Esophagus (tissue), 2 donors: ENCODE data around the gene SHQ1. TPM values are rescaled to one million over a fixed set of nuclear protein-coding genes. Genes with fewer than 3 reads are reported as not detected.
"Not testable (repeated sequence)": the region's sequence is repeated elsewhere in the genome, so short reads cannot be mapped to it uniquely, and the experiment has no call there.

ENCODE experiments used
- H3K27ac ChIP-seq, 2 donors: one replicate each; pipeline ENCODE4 v1.5.1; 2013; ENCODE audit warnings: low read depth in 2 of 2, mild to moderate bottlenecking in 2 of 2, inconsistent platforms in 1 of 2, low read length in 1 of 2, moderate library complexity in 1 of 2
- H3K27me3 ChIP-seq, 2 donors: one replicate each; pipeline ENCODE4 v1.6.1; 2013; ENCODE audit warnings: low read length in 2 of 2, control low read depth in 1 of 2, mild to moderate bottlenecking in 1 of 2; ENCODE audit not compliant: insufficient read depth in 2 of 2, control insufficient read depth in 1 of 2
- H3K36me3 ChIP-seq, 2 donors: one replicate each; pipeline ENCODE4 v1.6.1; 2013; ENCODE audit warnings: low read length in 1 of 2; ENCODE audit not compliant: control insufficient read depth in 2 of 2, insufficient read depth in 2 of 2
- H3K4me1 ChIP-seq, 2 donors: one replicate each; pipeline ENCODE4 v1.6.1; 2013; ENCODE audit warnings: low read length in 1 of 2; ENCODE audit not compliant: control insufficient read depth in 2 of 2, insufficient read depth in 2 of 2
- H3K4me3 ChIP-seq, 2 donors: one replicate each; pipeline ENCODE4 v1.5.1; 2013; ENCODE audit warnings: low read length in 2 of 2, mild to moderate bottlenecking in 2 of 2, low read depth in 1 of 2, moderate library complexity in 1 of 2
- H3K9me3 ChIP-seq, 2 donors: one replicate each; pipeline ENCODE4 v1.6.1; 2013; ENCODE audit warnings: mild to moderate bottlenecking in 2 of 2, low read depth in 1 of 2, low read length in 1 of 2, moderate library complexity in 1 of 2; ENCODE audit not compliant: control insufficient read depth in 2 of 2, insufficient read depth in 1 of 2
- WGBS, 2 donors: extraction: QIAGEN DNeasy Blood & Tissue Kit; methylation state at CpG; one replicate each; pipeline ENCODE4 v1.1.7; 2013; 5-methylcytosine and 5-hydroxymethylcytosine counted together
- polyA plus RNA-seq, 2 donors: library from polyadenylated mRNA; stranded (reverse); fragments of 200-250 nt; gene quantifications; one replicate each; pipeline ENCODE4 v1.2.3, GENCODE V29; 2013
- donor health status: healthy with polysubstance abuse.
- donor health status: Bipolar disorder and iron deficiency.

SHQ1 gene
- polyA plus RNA-seq, 2 donors, result 5.5 to 6.9 TPM

DNA sequence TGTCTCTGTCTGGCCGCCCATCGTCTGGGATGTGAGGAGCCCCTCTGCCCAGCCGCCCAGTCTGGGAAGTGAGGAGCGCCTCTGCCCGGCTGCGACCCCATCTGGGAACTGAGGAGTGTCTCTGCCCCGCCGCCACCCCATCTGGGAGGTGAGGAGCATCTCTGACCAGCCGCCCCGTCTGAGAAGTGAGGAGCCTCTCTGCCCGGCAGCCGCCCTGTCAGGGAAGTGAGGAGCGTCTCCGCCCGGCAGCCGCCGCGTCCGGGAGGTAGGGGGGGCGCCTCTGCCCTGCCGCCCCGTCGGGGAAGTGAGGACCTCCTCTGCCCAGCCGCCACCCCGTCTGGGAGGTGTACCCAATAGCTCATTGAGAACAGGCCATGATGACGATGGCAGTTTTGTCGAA lies 60.0 kb downstream of the SHQ1 start:
- H3K4me3 ChIP-seq, H3K4me1 ChIP-seq: not testable (repeated sequence)
- 98% methylated on average over 24 to 27 of the region's 27 CpGs for WGBS, 2 donors

DNA sequence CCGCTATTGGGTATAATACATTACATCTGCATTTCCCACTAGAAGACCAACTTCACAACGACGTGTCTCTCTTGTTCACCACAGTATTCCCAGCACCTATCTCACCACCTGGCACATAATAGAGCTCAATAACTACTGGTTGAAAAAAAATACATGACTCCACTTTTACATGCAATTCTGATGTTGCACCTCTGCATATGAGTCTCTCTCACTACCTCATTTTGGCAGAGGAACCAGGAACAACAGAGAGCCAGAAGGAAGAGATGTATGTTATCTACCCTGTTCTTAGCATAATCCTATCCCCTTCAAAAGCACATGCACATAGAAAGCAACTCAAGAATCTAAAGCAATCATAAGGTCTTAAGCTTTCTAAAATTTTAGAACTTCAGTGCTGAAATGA lies 61.6 kb downstream of the SHQ1 start:
- Histone ChIP-seq H3K27me3 (no peaks in the 10 kb centered on the region), H3K9me3 (no peaks in the 10 kb centered on the region)
- WGBS, 2 donors, result 96 to 99% methylated on average over 3 of the region's 3 CpGs

More for the DNA sequence above, 60.0 kb downstream of the SHQ1 start:
- H3K36me3 ChIP-seq, H3K9me3 ChIP-seq, H3K27me3 ChIP-seq, H3K27ac ChIP-seq: not testable (repeated sequence)

DNA sequence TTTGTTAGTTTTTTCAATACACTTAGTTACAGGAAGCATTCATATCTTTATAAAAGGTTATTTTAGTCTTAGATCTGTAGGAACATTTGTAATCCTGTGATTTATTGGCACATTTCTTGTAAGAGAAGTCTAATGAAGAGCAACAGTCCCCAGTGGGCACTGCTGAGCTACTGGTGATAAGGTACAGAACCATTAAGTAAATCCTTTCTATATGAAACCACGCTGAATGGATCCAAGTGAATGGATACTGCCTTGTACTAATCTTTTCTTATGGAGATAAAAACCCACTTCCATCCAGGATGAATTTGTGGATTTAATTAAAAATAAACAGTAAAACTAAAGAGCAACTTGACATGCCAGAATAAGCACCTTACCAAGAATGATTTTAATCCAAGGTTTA lies 64.0 kb downstream of the SHQ1 start:
- H3K9me3 ChIP-seq, result no peaks in the 10 kb centered on the region
- H3K27ac ChIP-seq, result no peak overlapping the region
- no peak overlapping the region for H3K4me3 ChIP-seq
- 97 to 98% methylated on average over 1 of the region's 1 CpG for WGBS, 2 donors
- H3K27me3 ChIP-seq, result no peaks in the 10 kb centered on the region
- no peaks in the 10 kb centered on the region for H3K4me1 ChIP-seq
- peaks cover 0 to 6% of the 10 kb centered on the region in 2 donors for H3K36me3 ChIP-seq

More for the DNA sequence above, 61.6 kb downstream of the SHQ1 start:
- no peak overlapping the region for H3K4me3 ChIP-seq
- no peak overlapping the region for H3K27ac ChIP-seq
- peaks cover 0 to 6% of the 10 kb centered on the region in 2 donors for H3K36me3 ChIP-seq
- no peaks in the 10 kb centered on the region for H3K4me1 ChIP-seq

DNA sequence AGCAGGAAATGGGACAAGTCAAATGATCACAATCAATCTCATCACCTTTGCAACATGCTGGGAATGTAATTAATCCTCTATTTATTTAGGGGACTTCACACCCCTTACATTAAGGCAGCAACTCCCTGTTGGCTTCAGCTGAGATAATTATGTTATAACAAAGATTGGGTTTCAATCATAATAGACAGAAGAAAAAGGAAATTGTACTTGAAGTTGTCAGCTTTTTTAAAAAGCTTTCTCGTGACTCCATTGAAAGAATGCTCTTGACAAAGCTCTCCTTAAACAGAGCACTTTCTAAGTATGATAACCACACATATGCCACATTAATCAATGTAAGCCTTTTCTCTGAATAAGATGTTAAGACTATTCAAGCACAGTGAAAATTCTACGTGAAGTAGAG lies 65.7 kb downstream of the SHQ1 start:
- Histone ChIP-seq H3K9me3 (no peaks in the 10 kb centered on the region), H3K4me3 (no peak overlapping the region), H3K36me3 (peaks cover 0 to 6% of the 10 kb centered on the region in 2 donors), H3K27ac (no peak overlapping the region), H3K4me1 (no peaks in the 10 kb centered on the region), H3K27me3 (no peaks in the 10 kb centered on the region)
- 79 to 85% methylated on average over 2 of the region's 2 CpGs for WGBS, 2 donors

DNA sequence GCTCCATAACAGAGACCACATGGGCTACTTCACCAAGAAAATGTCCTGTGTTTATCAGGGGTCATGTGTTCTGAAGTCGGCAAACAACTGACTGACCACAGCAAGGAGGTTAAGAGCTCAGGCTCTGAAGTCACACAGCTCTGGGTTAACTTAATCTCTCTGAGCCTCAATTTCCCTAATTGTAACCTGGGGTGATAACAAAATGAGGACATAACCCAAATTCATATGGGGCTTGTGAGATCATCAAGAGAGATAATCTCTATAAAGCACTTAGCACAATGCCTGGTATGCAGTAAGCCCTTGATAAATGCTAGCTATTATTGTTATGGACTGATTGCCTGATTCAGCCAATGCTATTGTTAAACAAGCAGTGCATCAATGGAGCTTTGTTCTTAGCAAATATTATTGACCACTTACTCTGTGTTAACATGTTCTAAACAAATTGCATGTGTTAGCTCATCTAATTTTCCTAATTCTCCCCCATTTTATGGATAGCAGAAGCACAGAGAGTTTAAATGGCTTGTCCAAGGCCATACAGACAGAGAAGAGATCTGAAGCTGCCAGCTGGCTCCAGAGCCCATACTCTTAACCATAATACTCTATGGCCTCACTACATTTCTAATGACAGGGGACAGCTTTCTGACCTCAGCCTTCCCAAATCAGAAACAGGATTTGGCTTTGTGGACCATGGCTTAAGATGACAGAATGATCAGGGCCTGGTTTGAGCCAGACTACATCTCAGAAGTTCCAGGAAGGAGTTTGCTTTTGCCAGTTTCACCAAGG lies 78.3 kb downstream of the SHQ1 start:
- H3K4me1 ChIP-seq, result no peaks in the 10 kb centered on the region
- no peak overlapping the region for H3K4me3 ChIP-seq
- H3K27ac ChIP-seq, result no peak overlapping the region
- WGBS, 2 donors, result 90 to 95% methylated on average over 1 of the region's 1 CpG
- H3K36me3 ChIP-seq, result peaks cover 0 to 2% of the 10 kb centered on the region in 2 donors
- no peaks in the 10 kb centered on the region for H3K27me3 ChIP-seq
- no peaks in the 10 kb centered on the region for H3K9me3 ChIP-seq

DNA sequence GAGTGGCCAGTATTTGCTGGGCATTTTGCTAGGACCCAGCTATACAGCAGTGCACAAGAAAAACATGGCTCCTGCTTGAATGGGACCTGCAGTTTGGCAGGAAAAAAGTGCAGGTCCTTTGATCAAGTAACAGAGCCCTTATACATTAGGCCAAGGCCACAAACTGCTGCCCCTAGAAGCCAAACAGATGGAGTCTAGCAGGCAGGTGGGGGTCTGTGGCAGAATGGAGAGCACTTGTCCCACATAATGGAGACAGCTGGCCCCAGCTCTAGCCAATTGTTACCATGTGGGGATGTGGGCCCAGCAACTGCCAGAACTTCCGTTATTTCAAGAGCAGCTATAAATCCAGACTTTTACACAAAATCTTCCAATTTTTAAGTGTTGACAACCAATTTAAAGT lies 79.3 kb downstream of the SHQ1 start:
- Histone ChIP-seq H3K9me3 (no peaks in the 10 kb centered on the region), H3K36me3 (peaks cover 0 to 3% of the 10 kb centered on the region in 2 donors), H3K27ac (no peak overlapping the region), H3K4me3 (no peak overlapping the region), H3K27me3 (no peaks in the 10 kb centered on the region), H3K4me1 (no peaks in the 10 kb centered on the region)
- 88 to 91% methylated on average over 1 of the region's 1 CpG for WGBS, 2 donors

DNA sequence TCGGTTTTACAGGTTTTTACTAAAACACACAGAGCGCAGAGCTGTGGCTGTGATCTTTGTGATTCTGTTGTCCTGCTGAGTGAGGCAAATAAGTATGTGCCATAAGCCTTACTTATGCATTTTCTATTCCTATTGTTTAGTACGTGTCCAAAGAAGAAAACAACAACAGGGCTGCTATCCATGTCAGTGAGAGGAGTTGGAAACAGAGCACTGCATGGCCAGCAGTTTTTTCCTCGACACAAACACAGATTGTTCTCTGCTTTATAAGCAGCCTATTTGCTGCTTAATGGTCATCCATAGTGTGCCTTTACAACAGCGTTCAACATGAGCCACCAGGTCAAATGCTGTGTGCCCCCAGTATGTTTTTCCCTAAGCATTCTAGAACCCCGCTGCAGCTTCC lies 79.8 kb downstream of the SHQ1 start:
- Histone ChIP-seq H3K9me3 (no peaks in the 10 kb centered on the region), H3K4me1 (peaks cover 0 to 2% of the 10 kb centered on the region in 2 donors), H3K27ac (no peak overlapping the region), H3K27me3 (no peaks in the 10 kb centered on the region), H3K4me3 (no peak overlapping the region), H3K36me3 (peaks cover under 1 to 3% of the 10 kb centered on the region in 2 donors)
- 87 to 89% methylated on average over 6 of the region's 6 CpGs for WGBS, 2 donors

DNA sequence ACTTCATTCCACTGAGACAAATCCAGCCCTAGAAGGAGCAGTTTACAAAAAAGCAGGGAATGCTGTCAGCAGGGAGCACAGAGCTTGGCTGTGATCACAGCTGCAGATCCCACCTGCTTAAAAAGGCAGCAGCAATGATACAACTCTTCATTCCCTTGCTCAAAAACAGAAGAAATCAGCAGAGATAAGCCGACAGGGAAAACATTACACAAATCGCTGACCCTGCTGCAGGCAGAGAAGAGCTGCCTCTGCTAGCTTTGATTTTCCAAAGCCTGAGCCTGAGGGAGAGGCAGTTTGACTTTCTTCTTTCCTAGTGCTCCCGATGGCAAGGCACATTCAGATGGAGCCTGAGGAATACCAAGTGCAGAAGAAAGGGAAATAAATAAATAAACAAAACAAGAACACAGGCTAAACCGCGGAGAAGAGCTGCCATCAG lies 80.2 kb downstream of the SHQ1 start:
- Histone ChIP-seq H3K27ac (no peak overlapping the region), H3K4me1 (peaks cover 0 to 2% of the 10 kb centered on the region in 2 donors), H3K36me3 (peaks cover 2 to 3% of the 10 kb centered on the region in 2 donors), H3K27me3 (no peaks in the 10 kb centered on the region), H3K4me3 (no peak overlapping the region), H3K9me3 (no peaks in the 10 kb centered on the region)
- WGBS, 2 donors, result 49 to 56% methylated on average over 5 of the region's 5 CpGs

DNA sequence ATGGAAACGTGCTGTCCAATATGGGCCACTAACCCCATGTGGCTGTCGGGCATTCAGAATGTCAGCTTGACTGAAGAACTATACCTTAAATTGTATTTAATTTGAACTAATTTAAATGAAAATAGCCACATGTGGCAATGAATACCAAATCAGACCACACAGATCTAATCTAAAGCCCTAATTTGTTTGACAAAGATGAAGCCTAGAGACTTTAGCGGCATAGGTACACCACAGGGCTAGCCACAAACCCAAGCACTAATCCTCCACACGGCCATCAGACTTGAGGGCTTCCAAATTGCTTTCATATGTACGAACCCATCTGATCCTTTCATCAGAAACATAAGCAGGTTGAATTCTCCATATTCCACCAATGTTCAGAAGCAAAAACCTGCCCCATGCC lies 81.4 kb downstream of the SHQ1 start:
- Histone ChIP-seq H3K4me3 (no peak overlapping the region), H3K36me3 (peaks cover 2 to 3% of the 10 kb centered on the region in 2 donors), H3K27me3 (no peaks in the 10 kb centered on the region), H3K4me1 (peaks cover 0 to 2% of the 10 kb centered on the region in 2 donors), H3K9me3 (no peaks in the 10 kb centered on the region), H3K27ac (no peak overlapping the region)
- 91 to 92% methylated on average over 5 of the region's 5 CpGs for WGBS, 2 donors
